SK-N-DZ (cell line): Measurements from ENCODE around the gene CNIH2.
"Not testable (repeated sequence)": the region's sequence is repeated elsewhere in the genome, so short reads cannot be mapped to it uniquely, and the experiment has no call there.

Source experiments
- DNase-seq: peaks from one replicate; pipeline ENCODE4 v3.0.0-alpha.2; 2015; ENCODE audit warnings: low spot score

The CNIH2 gene

GRCh38 chr11:66314561-66315497 lies 36.9 kb downstream of the CNIH2 start:
- DNase-seq: no peak

GRCh38 chr11:66315498-66315885 lies 37.5 kb downstream of the CNIH2 start:
- DNase-seq: no peak

- no peak for DNase-seq
These were observed 38.2 kb downstream of the CNIH2 start for GRCh38 chr11:66315921-66316811.

- peak; percentile 78 for DNase-seq
These were observed 38.9 kb downstream of the CNIH2 start, which contains the start of gene CD248 for GRCh38 chr11:66316849-66317251. CD248 (minus strand) TSS chr11:66317044; CDS start chr11:66317027, 17 bp downstream.

GRCh38 chr11:66317322-66317722 lies 39.3 kb downstream of the CNIH2 start:
- DNase-seq: peak; percentile 80

GRCh38 chr11:66317723-66318599 lies 40.0 kb downstream of the CNIH2 start:
- DNase-seq: peak; percentile 89

GRCh38 chr11:66318600-66318970 lies 40.6 kb downstream of the CNIH2 start:
- no peak for DNase-seq

- DNase-seq: not testable (repeated sequence)
These were observed 42.3 kb downstream of the CNIH2 start for GRCh38 chr11:66320289-66320688.

- DNase-seq: not testable (repeated sequence)
These were observed 42.8 kb downstream of the CNIH2 start for GRCh38 chr11:66320748-66321147.

GRCh38 chr11:66321606-66322005 lies 43.6 kb downstream of the CNIH2 start:
- DNase-seq: no peak

GRCh38 chr11:66322732-66323427 lies 44.9 kb downstream of the CNIH2 start:
- no peak for DNase-seq

GRCh38 chr11:66323684-66324083 lies 45.7 kb downstream of the CNIH2 start:
- DNase-seq: no peak

- no peak for DNase-seq
These were observed 46.7 kb downstream of the CNIH2 start for GRCh38 chr11:66324664-66325063.

GRCh38 chr11:66325263-66325671 lies 47.3 kb downstream of the CNIH2 start:
- DNase-seq: no peak

GRCh38 chr11:66326261-66327111 lies 48.5 kb downstream of the CNIH2 start:
- peak; percentile 64 for DNase-seq

- DNase-seq: no peak
These were observed 49.4 kb downstream of the CNIH2 start for GRCh38 chr11:66327171-66328030.

GRCh38 chr11:66328031-66328301 lies 50.0 kb downstream of the CNIH2 start:
- DNase-seq: no peak

- peak; percentile 85 for DNase-seq
These were observed 50.5 kb downstream of the CNIH2 start for GRCh38 chr11:66328302-66329144.
